ENCODE measurements around the gene BCL6.

Gene BCL6

GRCh38 chr3:187673012-187673411 is 72.3 kb downstream of the BCL6 start:
- DNase-seq (ENCODE audit: low read depth, low spot score): no peak
